ENCODE data around the gene INTS11. TPM values are rescaled to one million over a fixed set of nuclear protein-coding genes. Genes with fewer than 3 reads are reported as not detected.

INTS11 gene
- total RNA-seq, 1 experiment from 2014 or later: 48.4 TPM

GRCh38 chr1:1285102-1285571, 39.3 kb downstream of the INTS11 start:
- DNase-seq (ENCODE audit: low spot score): no peak

- DNase-seq (ENCODE audit: low spot score): no peak
Observed at GRCh38 chr1:1284221-1285101, 40.0 kb downstream of the INTS11 start.

- no peak for DNase-seq (ENCODE audit: low spot score)
Observed at GRCh38 chr1:1283821-1284220, 40.6 kb downstream of the INTS11 start.

- peak; percentile 26 for DNase-seq (ENCODE audit: low spot score)
Observed at GRCh38 chr1:1282998-1283397, 41.5 kb downstream of the INTS11 start.

- peak; percentile 64 for DNase-seq (ENCODE audit: low spot score)
Observed at GRCh38 chr1:1281533-1282321, 42.7 kb downstream of the INTS11 start.

- no peak for DNase-seq (ENCODE audit: low spot score)
Observed at GRCh38 chr1:1280782-1281481, 43.5 kb downstream of the INTS11 start.

GRCh38 chr1:1279028-1279427, 45.4 kb downstream of the INTS11 start:
- no peak for DNase-seq (ENCODE audit: low spot score)

- no peak for DNase-seq (ENCODE audit: low spot score)
Observed at GRCh38 chr1:1278620-1279019, 45.8 kb downstream of the INTS11 start.

GRCh38 chr1:1275836-1276235, 48.6 kb downstream of the INTS11 start:
- DNase-seq (ENCODE audit: low spot score): no peak

- no peak for DNase-seq (ENCODE audit: low spot score)
Observed at GRCh38 chr1:1274931-1275431, 49.5 kb downstream of the INTS11 start.

- no peak for DNase-seq (ENCODE audit: low spot score)
Observed at GRCh38 chr1:1274299-1274930, 50.0 kb downstream of the INTS11 start.

- peak; percentile 59 for DNase-seq (ENCODE audit: low spot score)
Observed at GRCh38 chr1:1273512-1274298, 50.8 kb downstream of the INTS11 start, which contains the start of gene UBE2J2. Gene UBE2J2, minus strand, starts transcription at chr1:1273854. Its CDS starts 5,862 bp downstream, at chr1:1267992.

- no peak for DNase-seq (ENCODE audit: low spot score)
Observed at GRCh38 chr1:1273209-1273511, 51.3 kb downstream of the INTS11 start.

GRCh38 chr1:1272341-1273208, 51.9 kb downstream of the INTS11 start:
- no peak for DNase-seq (ENCODE audit: low spot score)

- no peak for DNase-seq (ENCODE audit: low spot score)
Observed at GRCh38 chr1:1270813-1271212, 53.6 kb downstream of the INTS11 start.

GRCh38 chr1:1268284-1268682, 56.2 kb downstream of the INTS11 start:
- DNase-seq (ENCODE audit: low spot score): no peak

- DNase-seq (ENCODE audit: low spot score): no peak
Observed at GRCh38 chr1:1267488-1268283, 56.8 kb downstream of the INTS11 start.

GRCh38 chr1:1264868-1265272, 59.6 kb downstream of the INTS11 start:
- peak; percentile 93 for DNase-seq (ENCODE audit: low spot score)

GRCh38 chr1:1264026-1264425, 60.4 kb downstream of the INTS11 start:
- no peak for DNase-seq (ENCODE audit: low spot score)

Measured in A172 (cell line).